ENCODE results near the gene ATP5IF1.

Gene ATP5IF1
- total RNA-seq, result 24.4 reads per million, percentile 51 among the genes with 10 or more reads in this experiment

DNA sequence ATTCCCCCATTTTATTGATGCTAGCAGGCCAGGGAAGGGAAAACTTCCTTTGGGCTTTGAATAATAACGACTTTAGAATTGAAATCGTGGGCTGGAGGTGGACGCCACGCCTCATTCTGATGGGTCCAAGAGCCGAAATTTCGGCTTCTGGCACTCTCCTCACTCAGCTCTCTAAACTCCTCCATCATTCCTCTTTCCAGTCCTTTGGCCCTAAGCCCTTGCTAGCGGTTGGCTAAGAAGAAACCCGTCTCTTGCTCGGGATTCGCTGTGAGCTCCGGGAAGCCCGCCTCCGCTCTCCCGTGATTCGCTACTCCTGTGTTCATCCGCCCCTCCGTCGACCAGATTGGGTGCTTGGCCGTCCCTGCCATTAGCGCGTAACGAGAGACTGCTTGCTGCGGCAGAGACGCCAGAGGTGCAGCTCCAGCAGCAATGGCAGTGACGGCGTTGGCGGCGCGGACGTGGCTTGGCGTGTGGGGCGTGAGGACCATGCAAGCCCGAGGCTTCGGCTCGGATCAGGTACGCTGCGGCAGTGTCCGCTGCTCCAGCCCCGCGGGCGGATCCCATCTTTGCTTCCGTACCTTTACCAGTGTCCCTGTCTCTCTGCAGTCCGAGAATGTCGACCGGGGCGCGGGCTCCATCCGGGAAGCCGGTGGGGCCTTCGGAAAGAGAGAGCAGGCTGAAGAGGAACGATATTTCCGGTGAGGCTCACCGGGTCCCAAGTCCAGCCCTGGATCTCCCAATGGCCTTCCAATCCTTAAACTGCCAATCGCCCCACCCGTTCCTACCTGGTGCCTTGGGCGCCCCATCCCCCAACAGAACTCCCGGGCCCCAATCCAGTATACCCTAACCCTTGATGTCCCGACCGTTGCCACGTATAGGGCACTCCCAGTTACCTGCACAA, at the start of gene ATP5IF1:
ATP5IF1 (plus strand) TSS at position 370 of the 901 bp plus-strand sequence; CDS start at position 430, 60 bp downstream.
- DNase-seq, result peak; percentile 95

DNA sequence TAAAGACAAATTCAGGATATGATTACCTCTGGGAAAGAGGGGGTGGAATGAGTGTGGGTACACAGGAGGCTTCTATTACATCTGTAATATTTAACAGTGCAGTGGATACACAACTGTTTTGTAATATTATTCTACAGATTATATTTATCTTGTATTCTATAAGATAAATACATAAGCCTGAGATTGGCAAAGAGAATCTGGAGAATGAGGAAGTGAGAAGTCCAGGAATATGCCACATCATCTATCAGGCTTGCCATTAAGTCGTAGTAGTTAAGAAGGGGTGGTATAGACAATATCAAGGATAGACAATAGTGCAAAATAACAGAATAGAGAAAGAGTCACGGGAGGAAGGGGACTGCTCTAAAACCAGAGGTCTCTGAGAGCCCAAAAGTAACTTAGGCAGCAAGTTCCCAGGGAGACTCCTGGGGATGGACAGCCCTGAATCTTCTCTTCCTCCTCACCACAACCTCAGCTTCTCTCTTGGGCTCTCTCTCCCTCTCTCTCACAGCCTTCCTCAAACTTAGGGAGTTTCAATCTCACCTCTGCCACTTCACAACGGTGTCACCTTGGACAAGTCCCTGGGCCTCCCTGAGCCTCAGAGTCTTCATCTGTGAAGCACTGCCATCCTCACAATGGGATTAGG, 45.5 kb upstream of the ATP5IF1 start:
- DNase-seq, result no peak

- DNase-seq, result no peak
Measured at GRCh38 chr1:28190996-28191645, 44.8 kb upstream of the ATP5IF1 start.

- no peak for DNase-seq
Measured at GRCh38 chr1:28193701-28194161, 42.2 kb upstream of the ATP5IF1 start.

- no peak for DNase-seq
Measured at GRCh38 chr1:28194326-28195035, 41.4 kb upstream of the ATP5IF1 start.

DNA sequence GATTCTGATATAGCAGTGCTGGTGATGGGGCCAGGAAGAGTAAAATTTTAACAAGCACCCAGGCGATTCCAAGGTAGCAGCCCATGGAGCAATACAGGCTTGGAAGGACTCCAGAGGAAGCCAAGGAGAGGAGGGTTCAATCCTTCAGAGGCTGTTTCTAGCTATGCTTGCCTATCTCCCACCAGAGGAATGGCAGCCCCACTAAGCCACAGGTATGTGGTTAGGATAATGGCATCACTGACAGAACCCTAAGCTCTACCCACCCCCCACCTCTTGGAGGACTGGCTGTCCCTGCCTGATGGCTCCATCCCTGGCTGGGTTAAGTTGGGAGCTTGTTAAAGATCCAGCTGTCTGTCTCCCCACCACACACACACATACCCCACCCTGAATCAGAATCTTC, 40.1 kb upstream of the ATP5IF1 start:
- no peak for DNase-seq

DNA sequence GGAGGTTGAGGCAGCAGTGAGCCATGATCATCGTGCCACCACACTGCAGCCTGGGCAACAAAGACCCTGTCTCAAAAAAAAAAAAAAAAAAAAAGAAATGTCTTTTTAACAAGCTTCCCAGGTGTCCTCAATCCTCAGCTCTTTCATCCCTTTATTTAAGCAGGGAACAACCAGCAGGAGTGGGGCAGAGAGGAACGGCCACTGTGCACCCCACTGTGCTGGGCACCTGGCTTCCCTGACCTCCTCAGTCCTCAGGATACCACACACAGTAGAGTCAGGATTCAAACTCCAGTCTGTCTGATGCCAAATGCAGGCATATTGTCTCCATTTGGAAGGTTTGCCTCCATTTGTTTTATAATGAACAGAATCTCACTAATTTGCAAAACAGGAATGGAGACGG, 39.6 kb upstream of the ATP5IF1 start:
- DNase-seq, result no peak

DNA sequence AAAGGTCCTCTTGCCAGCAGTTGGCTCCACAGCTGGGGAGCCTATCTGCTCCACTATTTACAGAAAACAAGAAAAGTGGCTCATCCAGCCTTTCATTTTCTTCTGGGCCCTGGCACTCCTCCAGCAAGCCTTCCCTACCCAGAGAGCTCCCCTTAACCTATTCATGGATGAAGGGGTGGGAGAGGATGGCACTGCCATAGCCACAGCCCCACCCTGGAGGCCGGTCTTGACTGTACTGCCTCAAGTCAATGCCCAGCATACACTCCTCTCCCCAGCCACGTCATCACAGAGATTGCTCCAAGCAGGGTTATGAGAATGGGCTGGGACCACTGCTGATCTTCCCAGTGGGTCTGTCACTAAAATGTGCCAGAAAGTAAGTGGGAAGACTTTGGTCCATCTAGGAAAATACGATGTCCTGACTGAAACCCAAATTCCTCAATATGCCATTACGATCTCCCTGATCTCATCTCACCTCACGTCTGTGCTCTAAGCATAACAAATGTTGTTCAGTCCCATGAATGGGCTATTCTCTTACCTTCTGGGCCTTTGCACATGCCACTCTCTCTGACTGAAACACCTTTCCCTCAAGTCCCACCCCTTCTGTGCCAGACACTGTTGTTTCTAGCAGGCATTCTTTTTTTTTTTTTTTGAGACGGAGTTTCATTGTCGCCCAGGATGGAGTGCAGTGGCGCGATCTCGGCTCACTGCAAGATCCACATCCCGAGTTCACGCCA, 38.1 kb upstream of the ATP5IF1 start:
- DNase-seq, result no peak

- peak; percentile 34 for DNase-seq
Measured at GRCh38 chr1:28199328-28200233, 36.3 kb upstream of the ATP5IF1 start.

GRCh38 chr1:28200234-28200873, 35.6 kb upstream of the ATP5IF1 start:
- no peak for DNase-seq

DNA sequence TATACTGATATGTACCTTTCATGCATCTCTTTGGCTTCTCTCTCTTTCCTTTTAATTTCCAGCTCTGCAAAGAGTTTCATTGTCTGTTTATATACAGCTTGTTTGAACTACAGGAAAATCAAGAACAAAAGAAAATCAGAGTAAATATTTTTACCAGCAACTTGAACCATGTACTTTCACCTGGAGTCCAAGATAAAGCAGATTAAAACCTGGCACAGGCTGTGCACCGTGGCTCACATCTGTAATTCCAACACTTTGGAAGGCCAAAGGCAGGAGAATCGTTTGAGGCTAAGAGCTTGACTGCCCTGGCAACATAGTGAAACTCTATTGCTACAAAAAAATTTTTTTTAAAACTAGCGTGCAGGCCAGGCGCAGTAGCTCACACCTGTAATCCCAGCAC, 30.7 kb upstream of the ATP5IF1 start:
- no peak for DNase-seq

GRCh38 chr1:28208818-28209441, 27.0 kb upstream of the ATP5IF1 start:
- DNase-seq, result peak; percentile 43

DNA sequence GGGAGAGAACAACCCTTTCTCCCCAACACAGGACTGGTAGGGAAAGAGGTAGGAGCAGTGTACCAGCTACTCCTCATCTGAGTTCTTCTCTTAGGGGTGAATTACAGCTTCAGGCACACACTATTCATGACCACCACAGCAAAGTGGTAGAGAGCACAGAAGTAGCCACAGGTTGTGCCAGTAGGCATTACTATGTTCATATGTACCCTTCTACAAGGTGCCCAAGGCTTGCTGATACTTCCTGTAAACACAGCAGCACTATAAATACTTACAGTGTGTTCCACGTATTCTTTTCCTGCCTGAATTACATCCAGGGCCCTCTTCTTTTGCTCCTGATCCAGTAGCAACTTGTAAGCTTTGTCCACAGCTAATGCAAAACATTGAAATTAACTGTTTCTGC, 26.2 kb upstream of the ATP5IF1 start:
- DNase-seq, result no peak

- DNase-seq, result no peak
Measured at GRCh38 chr1:28213315-28213714, 22.6 kb upstream of the ATP5IF1 start.

DNA sequence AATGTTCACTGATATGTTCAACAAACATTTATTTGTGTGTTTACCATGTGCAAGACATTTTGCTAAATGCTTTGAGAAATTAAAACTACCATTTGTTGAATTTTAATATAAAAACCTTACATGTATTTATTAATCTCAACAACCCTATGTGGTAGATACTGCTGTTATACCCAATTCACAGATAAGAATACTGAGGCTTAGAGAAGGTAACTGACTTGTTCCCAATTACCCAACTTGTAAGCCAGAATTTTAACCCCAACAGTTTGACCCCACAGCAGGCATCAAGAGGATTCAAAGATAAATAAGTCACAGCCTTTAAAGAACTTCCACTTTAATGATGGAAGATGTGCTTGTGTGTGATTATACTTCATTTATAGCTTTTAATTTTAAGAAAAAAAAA, 6.8 kb upstream of the ATP5IF1 start:
- DNase-seq, result no peak

GRCh38 chr1:28229996-28230395, 5.9 kb upstream of the ATP5IF1 start:
- no peak for DNase-seq

GRCh38 chr1:28232558-28233263, 3.2 kb upstream of the ATP5IF1 start, which contains the start of gene DNAJC8:
TSS of gene DNAJC8 (minus strand) at chr1:28233029. CDS start at chr1:28232998, 31 bp downstream.
- DNase-seq, result peak; percentile 96

DNA sequence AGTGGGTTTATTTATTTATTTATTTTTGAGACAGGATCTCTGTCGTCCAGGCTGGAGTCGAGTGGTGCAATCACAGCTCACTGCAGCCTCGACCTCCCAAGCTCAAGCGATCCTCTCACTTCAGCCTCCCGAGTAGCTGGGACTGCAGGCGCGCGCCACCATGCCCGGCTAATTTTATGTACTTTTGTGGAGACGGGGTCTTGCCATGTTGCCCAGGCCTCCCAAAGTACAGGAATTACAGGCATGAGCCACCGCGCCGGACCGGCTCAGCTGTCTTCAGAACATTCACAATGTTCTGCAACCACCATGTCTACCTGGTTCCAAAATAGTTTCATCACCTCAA, 2.7 kb upstream of the ATP5IF1 start:
- DNase-seq, result no peak

- DNase-seq, result no peak
Measured at GRCh38 chr1:28236656-28237322, 865 bp downstream of the ATP5IF1 start.

Data from effector CD4-positive, alpha-beta T cell (primary cell).